Measurements from ENCODE around the gene UTP25.

GRCh38 chr1:209855006-209855405 is 27.2 kb downstream of the UTP25 start:
- TF ChIP-seq, protein P1, sequence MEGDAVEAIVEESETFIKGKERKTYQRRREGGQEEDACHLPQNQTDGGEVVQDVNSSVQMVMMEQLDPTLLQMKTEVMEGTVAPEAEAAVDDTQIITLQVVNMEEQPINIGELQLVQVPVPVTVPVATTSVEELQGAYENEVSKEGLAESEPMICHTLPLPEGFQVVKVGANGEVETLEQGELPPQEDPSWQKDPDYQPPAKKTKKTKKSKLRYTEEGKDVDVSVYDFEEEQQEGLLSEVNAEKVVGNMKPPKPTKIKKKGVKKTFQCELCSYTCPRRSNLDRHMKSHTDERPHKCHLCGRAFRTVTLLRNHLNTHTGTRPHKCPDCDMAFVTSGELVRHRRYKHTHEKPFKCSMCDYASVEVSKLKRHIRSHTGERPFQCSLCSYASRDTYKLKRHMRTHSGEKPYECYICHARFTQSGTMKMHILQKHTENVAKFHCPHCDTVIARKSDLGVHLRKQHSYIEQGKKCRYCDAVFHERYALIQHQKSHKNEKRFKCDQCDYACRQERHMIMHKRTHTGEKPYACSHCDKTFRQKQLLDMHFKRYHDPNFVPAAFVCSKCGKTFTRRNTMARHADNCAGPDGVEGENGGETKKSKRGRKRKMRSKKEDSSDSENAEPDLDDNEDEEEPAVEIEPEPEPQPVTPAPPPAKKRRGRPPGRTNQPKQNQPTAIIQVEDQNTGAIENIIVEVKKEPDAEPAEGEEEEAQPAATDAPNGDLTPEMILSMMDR (conservative IDR thresholded peaks at IDR 0.05; ENCODE audit: low read length) = no peak
- TF ChIP-seq EZH2phosphoT487 (IDR thresholded peaks at IDR 0.05; ENCODE audit: borderline replicate concordance) = no peak
